Activated gamma-delta T cell treated with Interleukin-2 at 50 U/mL for 16 hours (primary cell): Measurements from ENCODE around the gene VEGFD.

Source experiments
- DNase-seq: peaks from one replicate; pipeline ENCODE4 v3.0.0-alpha.2; 2020

Gene VEGFD, protein sequence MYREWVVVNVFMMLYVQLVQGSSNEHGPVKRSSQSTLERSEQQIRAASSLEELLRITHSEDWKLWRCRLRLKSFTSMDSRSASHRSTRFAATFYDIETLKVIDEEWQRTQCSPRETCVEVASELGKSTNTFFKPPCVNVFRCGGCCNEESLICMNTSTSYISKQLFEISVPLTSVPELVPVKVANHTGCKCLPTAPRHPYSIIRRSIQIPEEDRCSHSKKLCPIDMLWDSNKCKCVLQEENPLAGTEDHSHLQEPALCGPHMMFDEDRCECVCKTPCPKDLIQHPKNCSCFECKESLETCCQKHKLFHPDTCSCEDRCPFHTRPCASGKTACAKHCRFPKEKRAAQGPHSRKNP

GRCh38 chrX:15384304-15384703 is at the start of gene VEGFD:
TSS of gene VEGFD (minus strand) at chrX:15384413. CDS start at chrX:15383946, 467 bp downstream.
- DNase-seq, result no peak

- no peak for DNase-seq
These were observed 46.4 kb upstream of the VEGFD start for GRCh38 chrX:15430584-15430983.

- no peak for DNase-seq
These were observed 45.9 kb upstream of the VEGFD start for GRCh38 chrX:15430076-15430475.

DNA sequence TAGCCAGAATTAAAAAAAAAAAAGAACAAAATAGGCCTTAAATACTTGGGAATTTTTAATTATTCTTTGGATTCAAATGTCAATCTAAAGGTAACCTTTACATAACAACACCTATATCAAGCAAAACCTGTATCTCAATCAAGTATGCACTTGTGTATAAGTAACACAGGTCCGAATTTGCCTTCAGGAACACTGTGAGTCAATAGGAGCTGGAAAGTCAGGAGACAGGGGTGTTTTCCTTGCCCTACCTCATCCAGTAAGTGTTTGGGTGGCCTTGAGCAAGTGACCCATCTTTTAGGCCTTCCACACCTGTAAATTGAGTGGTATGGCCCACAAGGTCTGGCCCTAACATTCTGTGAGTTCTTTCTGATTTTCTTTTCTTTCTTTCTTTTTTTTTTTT is 40.8 kb upstream of the VEGFD start:
- DNase-seq, result no peak

- no peak for DNase-seq
These were observed 34.5 kb upstream of the VEGFD start for GRCh38 chrX:15418707-15419181.

- no peak for DNase-seq
These were observed 34.0 kb upstream of the VEGFD start for GRCh38 chrX:15418041-15418706.

- no peak for DNase-seq
These were observed 32.1 kb upstream of the VEGFD start for GRCh38 chrX:15416133-15416993.

DNA sequence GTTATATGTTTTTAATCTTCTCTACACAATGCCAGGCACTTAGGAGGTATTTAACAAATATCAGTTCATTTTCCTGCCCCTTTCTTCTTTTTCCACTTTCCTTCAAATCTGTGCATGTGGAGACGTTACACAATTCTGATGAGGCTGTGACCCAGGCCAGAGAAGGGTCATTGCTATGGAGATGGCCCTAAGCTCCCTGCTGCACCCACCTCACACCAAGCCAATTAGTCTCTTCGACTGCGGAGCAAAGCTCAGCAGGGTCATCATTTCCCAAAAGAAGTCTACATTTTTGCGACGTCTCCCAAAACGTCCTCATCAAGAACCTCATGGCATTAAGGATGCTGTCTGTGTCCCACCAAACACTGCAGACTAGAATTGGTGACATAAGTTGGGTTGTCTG is 28.9 kb upstream of the VEGFD start:
- no peak for DNase-seq

DNA sequence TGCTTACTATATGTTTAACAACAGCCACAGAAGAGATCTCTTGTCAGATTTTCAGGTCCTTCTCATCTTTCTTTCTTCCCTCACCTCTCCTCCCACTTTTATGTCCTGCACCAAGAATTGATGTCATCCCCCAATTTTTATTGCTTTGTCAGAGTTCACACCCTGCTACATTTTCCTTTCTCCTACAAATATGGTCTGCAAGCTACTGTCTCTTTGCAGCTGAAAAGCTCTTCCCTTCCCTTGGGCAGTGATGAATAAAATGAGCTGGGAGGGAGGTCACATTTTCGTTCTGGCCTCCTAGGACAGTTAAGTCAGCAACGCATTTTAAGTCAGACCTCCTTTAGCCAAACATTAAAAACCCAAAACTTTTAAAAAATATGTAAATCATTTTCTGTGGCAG is 26.7 kb upstream of the VEGFD start:
- DNase-seq, result no peak

DNA sequence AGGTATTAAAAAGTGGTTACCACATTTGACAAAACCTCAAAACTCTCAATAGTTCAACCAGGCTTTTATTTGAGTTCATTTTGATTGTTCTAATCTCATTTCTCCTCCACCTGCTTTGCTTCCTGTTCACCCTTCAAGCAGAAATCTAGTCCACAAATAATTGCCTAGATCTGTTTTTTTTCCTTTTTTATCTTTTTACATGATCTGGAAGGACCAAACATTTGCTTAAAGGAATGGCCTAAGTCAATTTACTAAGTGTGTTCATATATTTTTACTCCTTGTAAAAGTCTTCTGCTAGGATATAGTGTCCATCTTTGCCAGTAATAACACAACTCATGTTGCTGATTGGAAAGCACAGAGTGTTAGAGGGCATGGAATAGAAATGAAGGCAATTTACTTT is 26.2 kb upstream of the VEGFD start:
- DNase-seq, result no peak

DNA sequence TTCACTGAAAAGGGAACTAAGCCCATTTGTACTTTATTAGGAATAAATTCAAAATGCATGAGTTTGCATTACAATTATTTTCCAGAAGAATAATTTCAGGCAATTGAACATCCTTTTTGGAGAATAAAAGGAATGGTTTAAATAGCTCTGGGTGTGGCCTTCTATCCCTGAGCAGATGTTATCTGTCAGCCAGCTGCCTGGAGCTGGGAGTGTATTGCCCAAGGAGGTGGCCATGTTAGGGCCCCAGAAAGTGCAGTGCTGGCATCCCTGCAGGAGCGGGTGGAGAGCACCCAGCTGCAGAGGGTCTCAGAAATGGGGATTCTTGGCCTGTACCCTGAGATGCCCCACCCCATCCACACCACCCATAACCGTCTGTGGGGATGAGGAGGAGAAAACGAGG is 21.6 kb upstream of the VEGFD start:
- DNase-seq, result no peak

DNA sequence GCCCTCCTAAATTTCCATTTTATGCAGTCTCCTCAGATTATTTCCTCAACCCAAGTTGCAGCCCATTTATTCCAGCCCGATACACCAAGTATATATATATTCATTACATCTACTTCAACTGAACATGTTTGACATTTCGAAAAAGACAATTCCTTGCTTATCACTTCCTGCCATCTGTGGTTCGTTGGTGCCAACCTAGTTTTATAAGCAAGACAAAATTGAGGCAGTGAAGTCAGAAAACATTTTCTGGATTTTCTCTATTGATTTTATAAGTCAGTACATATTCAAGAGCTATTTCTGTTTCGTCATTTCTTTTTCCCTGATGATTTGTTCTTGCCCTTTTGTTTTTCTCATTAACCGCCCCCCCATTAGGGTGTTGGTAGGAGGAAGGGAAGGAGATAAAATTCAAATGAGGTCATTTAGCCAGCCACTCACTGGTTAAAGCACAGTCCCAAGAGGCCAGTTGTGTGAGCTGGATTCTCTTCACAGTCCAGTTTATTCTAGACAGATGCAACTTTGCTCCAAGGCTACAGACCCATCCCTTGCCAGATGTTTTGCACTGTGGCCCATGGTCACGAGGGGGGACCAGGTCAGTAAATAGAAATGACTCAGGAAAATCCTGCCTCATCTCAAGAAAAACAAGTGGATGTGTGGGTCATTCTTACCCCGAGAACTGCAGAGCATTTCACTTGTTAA is 20.3 kb upstream of the VEGFD start:
- DNase-seq, result no peak

GRCh38 chrX:15401378-15401777 is 17.2 kb upstream of the VEGFD start:
- no peak for DNase-seq

DNA sequence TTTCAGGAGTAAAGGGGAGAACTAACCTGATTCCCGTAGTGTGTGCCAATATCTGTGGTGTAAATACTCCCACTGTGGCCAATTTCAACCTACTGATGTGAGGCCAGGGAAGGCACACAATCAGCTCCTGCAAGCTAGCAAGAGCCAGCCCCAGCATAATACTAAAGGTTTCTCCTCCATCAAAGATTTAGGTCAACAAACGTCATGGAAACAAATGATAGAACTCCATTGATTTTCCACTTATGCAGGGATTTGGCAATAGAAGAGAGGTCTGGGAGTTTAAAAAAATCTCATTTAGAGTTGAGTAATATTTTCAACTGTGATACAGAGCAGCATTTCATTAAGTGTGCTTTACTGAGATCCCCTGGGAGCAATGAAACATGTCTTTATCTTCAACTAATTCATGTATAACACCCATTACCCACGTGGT is 15.8 kb upstream of the VEGFD start:
- no peak for DNase-seq

DNA sequence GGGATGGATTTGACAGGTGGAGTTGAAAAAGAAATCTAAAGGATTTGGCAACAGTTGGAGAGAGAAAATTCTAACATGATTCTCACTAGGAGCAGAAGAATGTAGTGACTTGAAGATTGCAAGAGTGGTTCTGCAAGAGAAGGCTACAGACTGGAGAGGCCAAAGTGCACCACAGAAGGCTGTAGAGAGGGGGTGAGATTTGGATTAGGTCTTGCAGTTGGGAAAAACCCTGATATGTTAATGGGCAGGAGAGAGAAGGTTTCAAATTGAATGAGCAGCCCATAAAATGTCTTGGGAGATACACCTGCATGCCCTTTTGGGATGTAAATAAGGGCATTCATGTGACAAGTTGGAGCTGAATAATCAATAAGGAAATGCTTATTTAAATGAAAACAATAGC is 14.7 kb upstream of the VEGFD start:
- DNase-seq, result no peak

- DNase-seq, result no peak
These were observed 11.6 kb upstream of the VEGFD start for GRCh38 chrX:15395789-15396188.

DNA sequence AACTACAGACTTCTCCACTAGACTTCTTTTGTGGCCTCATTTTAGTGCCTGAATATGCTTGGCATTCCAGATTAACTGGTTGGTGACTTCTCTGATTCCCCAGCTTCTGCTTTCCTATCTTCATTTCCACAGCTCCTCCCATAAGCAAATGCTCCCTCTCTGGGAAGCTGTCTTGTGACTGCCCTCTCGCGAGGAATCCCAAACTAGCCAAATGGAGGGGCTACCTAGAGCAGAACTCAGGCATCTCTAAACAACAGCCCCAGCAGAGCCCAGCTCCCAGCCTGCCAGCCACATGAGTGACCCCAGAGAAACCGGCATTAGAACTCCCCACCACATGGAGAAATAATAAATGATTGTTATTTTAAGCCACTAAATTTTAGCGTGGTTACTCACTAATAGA is 7.6 kb upstream of the VEGFD start:
- no peak for DNase-seq

DNA sequence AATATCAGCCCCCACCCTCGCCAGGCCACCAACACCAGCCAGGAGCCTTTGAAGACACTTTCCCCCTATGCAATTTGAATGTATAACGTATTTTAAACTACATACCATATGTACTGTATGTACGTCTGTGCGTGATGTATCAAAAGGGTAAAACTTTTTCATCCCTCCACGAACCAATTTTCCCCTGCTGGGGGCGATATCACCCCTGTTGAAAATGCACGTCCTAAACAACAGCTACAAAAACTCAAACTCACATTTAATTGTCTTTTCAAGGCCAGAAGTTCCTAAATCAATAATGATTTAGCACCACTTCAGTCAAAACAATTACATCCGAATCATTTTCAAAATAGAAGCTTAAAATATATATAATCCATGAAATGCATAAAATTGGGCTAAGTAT is 1.4 kb downstream of the VEGFD start:
- no peak for DNase-seq

- no peak for DNase-seq
These were observed 7.3 kb downstream of the VEGFD start for GRCh38 chrX:15376956-15377355.

DNA sequence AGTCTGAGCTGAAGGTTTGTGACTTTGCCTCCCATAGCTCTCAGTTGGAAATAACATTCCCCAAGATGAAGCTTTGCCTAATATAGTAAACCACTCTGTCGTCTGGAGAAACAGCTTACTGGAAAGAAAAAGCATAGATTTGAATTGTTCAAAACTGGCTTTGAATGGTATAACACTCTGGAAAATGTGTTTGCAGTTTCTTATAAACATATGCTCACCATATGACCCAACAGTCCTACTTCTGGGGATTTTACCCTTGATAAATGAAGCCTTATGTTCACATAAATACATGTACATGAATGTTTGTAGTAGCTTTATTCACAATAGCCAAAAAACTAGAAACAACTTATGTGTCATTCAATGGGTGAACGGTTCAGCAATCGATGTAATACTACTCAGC is 10.2 kb downstream of the VEGFD start:
- no peak for DNase-seq

- no peak for DNase-seq
These were observed 17.5 kb downstream of the VEGFD start for GRCh38 chrX:15366506-15367352.

GRCh38 chrX:15359701-15360100 is 24.5 kb downstream of the VEGFD start:
- no peak for DNase-seq
